Coronary artery (tissue), 2 donors: ENCODE measurements around the gene IPPK.
A peak's percentile ranks its signal among the peaks of the same experiment; 100 is the strongest.
"Not testable (repeated sequence)": the region's sequence is repeated elsewhere in the genome, so short reads cannot be mapped to it uniquely, and the experiment has no call there.

Experiments used
- DNase-seq: peaks from one replicate; pipeline ENCODE4 v3.0.0-alpha.2; 2017; ENCODE audit warnings: low spot score
- H3K27ac ChIP-seq, 2 donors: fragments of 200-600 bp; sonication (generic); one replicate each; pipeline ENCODE4 v1.5.1; 2016 to 2019
- H3K4me3 ChIP-seq: fragments of 200-600 bp; sonication (generic); 2 replicates; pipeline ENCODE4 v1.5.1; 2016; ENCODE audit warnings: mild to moderate bottlenecking, moderate library complexity
- CTCF ChIP-seq: fragments of 200-600 bp; sonication (generic); IDR thresholded peaks from one replicate; pipeline ENCODE4 v1.5.1; 2019; ENCODE audit warnings: antibody characterized with exemption

The IPPK gene

DNA sequence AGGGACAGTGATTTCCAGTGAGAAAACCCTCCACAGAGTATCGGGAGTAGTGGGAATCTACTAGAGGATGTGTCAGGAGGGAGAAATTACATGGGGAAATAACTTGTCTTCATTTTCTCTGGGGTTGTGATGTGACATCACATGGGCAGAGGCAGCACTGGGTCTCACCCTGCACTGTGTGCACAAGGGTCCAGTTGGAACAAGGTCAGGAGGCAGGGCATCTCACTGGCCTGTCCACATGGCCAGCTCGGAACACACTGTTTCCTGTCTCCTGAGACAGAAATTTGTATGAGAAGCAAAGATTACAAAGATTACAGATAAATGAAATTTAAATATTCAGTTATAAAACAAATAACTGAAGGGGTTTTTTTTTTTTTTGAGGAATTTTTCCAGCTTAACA is 71.5 kb downstream of the IPPK start:
- Histone ChIP-seq H3K4me3 (no peak overlapping the region), H3K27ac (peak overlapping the region; percentile 81 to 93)
- no peak for DNase-seq
- no peak for TF ChIP-seq CTCF

- Histone ChIP-seq H3K27ac (no peak overlapping the region), H3K4me3 (no peak overlapping the region)
- no peak for DNase-seq
- no peak for TF ChIP-seq CTCF
Measured at GRCh38 chr9:92595930-92596329, 74.0 kb downstream of the IPPK start.

- not testable (repeated sequence) for DNase-seq, H3K27ac ChIP-seq, H3K4me3 ChIP-seq
Measured at GRCh38 chr9:92595075-92595474, 74.9 kb downstream of the IPPK start.

- peak overlapping the region; percentile 74 to 88 for H3K27ac ChIP-seq
- no peak for DNase-seq
- no peak overlapping the region for H3K4me3 ChIP-seq
- TF ChIP-seq CTCF, result no peak
Measured at GRCh38 chr9:92592946-92593861, 76.7 kb downstream of the IPPK start.

DNA sequence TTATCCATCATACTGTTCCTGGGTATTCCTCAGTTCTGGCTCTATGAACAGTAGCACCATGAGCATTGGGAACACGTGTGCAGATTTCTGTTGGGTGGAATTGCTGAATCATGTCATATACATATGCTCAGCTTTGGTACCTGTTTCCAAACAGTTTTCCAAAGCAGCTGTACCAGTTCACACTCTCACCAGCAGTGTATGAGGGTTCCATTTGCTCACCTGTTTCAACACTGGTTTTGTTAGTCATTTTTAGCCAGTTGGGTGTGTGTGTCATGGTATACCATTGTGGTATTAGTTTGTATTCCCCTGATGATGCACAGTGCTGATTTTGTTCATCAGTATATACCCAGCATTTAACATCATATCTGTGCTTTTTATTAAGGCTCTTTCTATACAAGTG is 77.4 kb downstream of the IPPK start:
- no peak for DNase-seq
- peak overlapping the region; percentile 74 to 88 for H3K27ac ChIP-seq

DNA sequence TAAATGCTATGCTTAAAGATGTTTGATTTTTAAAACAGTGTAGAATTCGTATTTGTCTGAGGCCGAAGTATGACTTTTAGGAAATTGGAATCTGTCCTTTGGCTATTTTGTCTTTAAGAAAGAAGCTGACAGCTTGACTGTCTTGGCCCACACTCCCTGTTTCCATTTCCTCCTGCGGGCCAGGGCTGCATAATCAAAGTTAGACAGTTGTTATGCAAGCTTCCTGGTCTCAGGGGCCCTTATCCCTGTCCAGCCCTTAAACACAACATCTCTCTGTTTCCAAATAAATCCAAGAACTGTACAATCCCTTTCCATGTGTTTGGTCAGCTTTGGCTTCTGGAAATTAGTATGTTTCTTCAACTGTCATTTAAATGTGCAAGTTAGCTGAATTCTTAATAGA is 79.6 kb downstream of the IPPK start:
- peak; percentile 84 for DNase-seq
- no peak for TF ChIP-seq CTCF
- no peak overlapping the region for H3K4me3 ChIP-seq
- H3K27ac ChIP-seq, result peak overlapping the region; percentile 47 to 48

More for the DNA sequence above, 77.4 kb downstream of the IPPK start:
- no peak overlapping the region for H3K4me3 ChIP-seq
- no peak for TF ChIP-seq CTCF

DNA sequence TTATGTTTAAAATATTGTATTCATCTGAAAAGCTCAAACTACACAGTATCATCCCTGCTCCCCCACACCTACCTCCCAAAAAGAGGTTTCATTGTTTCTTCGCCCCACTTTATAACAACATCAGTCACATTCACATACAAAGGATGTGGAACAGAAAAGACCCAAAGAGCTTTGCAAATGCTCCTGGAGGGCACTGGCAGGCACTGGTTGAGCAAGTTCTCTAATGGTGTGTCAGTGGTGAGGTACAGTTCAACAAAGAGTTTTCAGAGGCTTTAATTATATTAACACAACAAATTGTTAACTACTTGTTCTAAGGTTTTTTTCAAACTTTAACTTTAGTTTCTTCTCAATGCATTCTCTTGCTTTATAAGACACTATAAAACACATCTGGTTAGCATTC is 80.0 kb downstream of the IPPK start:
- TF ChIP-seq CTCF, result no peak
- no peak for DNase-seq
- no peak overlapping the region for H3K4me3 ChIP-seq
- peak overlapping the region; percentile 47 to 48 for H3K27ac ChIP-seq
